Activated CD8-positive, alpha-beta memory T cell treated with anti-CD3 and anti-CD28 coated beads for 48 hours (primary cell): ENCODE measurements around the gene PXDC1.
"Not testable (repeated sequence)": the region's sequence is repeated elsewhere in the genome, so short reads cannot be mapped to it uniquely, and the experiment has no call there.

Experiments
- DNase-seq, 3 experiments: peaks; one replicate each; pipeline ENCODE4 v3.0.0-alpha.2; 2020; ENCODE audit warnings: low read depth in 2 of 3, low spot score in 2 of 3

PXDC1 gene

GRCh38 chr6:3714111-3714510 lies 37.4 kb downstream of the PXDC1 start:
- DNase-seq = no peak

- DNase-seq = no peak
Measured at GRCh38 chr6:3712827-3713665, 38.5 kb downstream of the PXDC1 start.

GRCh38 chr6:3711776-3712175 lies 39.7 kb downstream of the PXDC1 start:
- DNase-seq = no peak

- no peak for DNase-seq
Measured at GRCh38 chr6:3710403-3710802, 41.1 kb downstream of the PXDC1 start.

GRCh38 chr6:3708540-3708939 lies 43.0 kb downstream of the PXDC1 start:
- no peak for DNase-seq

GRCh38 chr6:3707751-3708412 lies 43.6 kb downstream of the PXDC1 start:
- no peak for DNase-seq

- no peak for DNase-seq
Measured at GRCh38 chr6:3707024-3707423, 44.5 kb downstream of the PXDC1 start.

GRCh38 chr6:3706547-3706946 lies 45.0 kb downstream of the PXDC1 start:
- DNase-seq = no peak

GRCh38 chr6:3701631-3702030 lies 49.9 kb downstream of the PXDC1 start:
- DNase-seq = no peak

- no peak for DNase-seq
Measured at GRCh38 chr6:3699231-3699630, 52.3 kb downstream of the PXDC1 start.

- no peak for DNase-seq
Measured at GRCh38 chr6:3698021-3698420, 53.5 kb downstream of the PXDC1 start.

GRCh38 chr6:3697609-3698008 lies 53.9 kb downstream of the PXDC1 start:
- no peak for DNase-seq

- no peak for DNase-seq
Measured at GRCh38 chr6:3696525-3697088, 54.9 kb downstream of the PXDC1 start.

GRCh38 chr6:3695065-3695817 lies 56.3 kb downstream of the PXDC1 start:
- no peak for DNase-seq

- no peak for DNase-seq
Measured at GRCh38 chr6:3693831-3694230, 57.7 kb downstream of the PXDC1 start.

GRCh38 chr6:3690506-3690905 lies 61.0 kb downstream of the PXDC1 start:
- DNase-seq = no peak

- DNase-seq = no peak
Measured at GRCh38 chr6:3687847-3688246, 63.7 kb downstream of the PXDC1 start.

- DNase-seq = no peak
Measured at GRCh38 chr6:3683331-3683730, 68.2 kb downstream of the PXDC1 start.

GRCh38 chr6:3678946-3679345 lies 72.6 kb downstream of the PXDC1 start:
- no peak for DNase-seq

- not testable (repeated sequence) for DNase-seq
Measured at GRCh38 chr6:3677751-3678150, 73.8 kb downstream of the PXDC1 start.

GRCh38 chr6:3677351-3677750 lies 74.2 kb downstream of the PXDC1 start:
- DNase-seq = not testable (repeated sequence)
